ENCODE data around the gene SEMA6A.

DNA sequence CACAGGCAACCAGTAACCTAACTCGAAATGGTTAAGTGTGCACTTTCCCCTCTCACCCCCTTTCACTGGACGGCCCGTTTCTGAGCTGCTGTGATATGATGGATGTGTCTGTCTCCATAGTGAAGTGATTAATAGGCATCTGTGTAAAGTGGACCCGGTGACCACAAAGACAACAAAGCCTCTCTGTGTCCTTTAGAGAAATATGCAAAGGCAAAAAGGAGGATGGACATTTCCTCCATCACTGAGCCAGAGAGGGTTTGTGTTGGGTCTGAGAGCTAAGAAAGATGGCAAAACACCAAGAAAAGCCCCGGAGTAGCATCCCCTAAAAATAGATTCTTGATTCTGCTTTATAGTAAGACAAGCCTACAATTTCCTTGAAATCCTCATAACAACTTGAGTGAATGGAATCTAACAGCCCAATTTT is 120.6 kb downstream of the SEMA6A start:
- TF ChIP-seq POLR2AphosphoS5 (IDR thresholded peaks at IDR 0.05) (no peak), POLR2A (IDR thresholded peaks at IDR 0.05) (no peak)
- TF ChIP-seq, protein P1, sequence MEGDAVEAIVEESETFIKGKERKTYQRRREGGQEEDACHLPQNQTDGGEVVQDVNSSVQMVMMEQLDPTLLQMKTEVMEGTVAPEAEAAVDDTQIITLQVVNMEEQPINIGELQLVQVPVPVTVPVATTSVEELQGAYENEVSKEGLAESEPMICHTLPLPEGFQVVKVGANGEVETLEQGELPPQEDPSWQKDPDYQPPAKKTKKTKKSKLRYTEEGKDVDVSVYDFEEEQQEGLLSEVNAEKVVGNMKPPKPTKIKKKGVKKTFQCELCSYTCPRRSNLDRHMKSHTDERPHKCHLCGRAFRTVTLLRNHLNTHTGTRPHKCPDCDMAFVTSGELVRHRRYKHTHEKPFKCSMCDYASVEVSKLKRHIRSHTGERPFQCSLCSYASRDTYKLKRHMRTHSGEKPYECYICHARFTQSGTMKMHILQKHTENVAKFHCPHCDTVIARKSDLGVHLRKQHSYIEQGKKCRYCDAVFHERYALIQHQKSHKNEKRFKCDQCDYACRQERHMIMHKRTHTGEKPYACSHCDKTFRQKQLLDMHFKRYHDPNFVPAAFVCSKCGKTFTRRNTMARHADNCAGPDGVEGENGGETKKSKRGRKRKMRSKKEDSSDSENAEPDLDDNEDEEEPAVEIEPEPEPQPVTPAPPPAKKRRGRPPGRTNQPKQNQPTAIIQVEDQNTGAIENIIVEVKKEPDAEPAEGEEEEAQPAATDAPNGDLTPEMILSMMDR (IDR thresholded peaks at IDR 0.05), result no peak

Measured in breast epithelium (tissue), 3 donors.